Kidney epithelial cell (primary cell): ENCODE data around the gene AKR1A1. TPM values are rescaled to one million over a fixed set of nuclear protein-coding genes. Genes with fewer than 3 reads are reported as not detected.

ENCODE experiments used
- DNase-seq: peaks from one replicate; pipeline ENCODE4 v3.0.0-alpha.2; 2010; ENCODE audit warnings: low read depth
- H3K27me3 ChIP-seq: 2 replicates; pipeline ENCODE4 v1.6.0; 2011; ENCODE audit warnings: low read length; ENCODE audit not compliant: control insufficient read depth, insufficient read depth
- H3K36me3 ChIP-seq: 2 replicates; pipeline ENCODE4 v1.5.1; 2011; ENCODE audit warnings: low read length; ENCODE audit not compliant: control insufficient read depth, insufficient read depth
- H3K4me3 ChIP-seq: 2 replicates; pipeline ENCODE4 v1.5.1; 2011; ENCODE audit warnings: low read depth, mild to moderate bottlenecking, control low read depth, low read length
- total RNA-seq: library from RNA; depleted of rRNA; stranded (reverse); fragments of >200 nt; gene quantifications from 2 replicates; pipeline ENCODE4 v1.2.3, GENCODE V29; 2015
- TF ChIP-seq, protein P1 (sequence below): IDR thresholded peaks from 2 replicates; pipeline ENCODE4 v1.5.1; 2011; ENCODE audit warnings: mild to moderate bottlenecking, moderate library complexity, low read length, control low read depth, inconsistent platforms; ENCODE audit not compliant: insufficient read depth, poor library complexity, severe bottlenecking

The AKR1A1 gene
- total RNA-seq, 1 donor from 2014 or later, result 158 TPM

DNA sequence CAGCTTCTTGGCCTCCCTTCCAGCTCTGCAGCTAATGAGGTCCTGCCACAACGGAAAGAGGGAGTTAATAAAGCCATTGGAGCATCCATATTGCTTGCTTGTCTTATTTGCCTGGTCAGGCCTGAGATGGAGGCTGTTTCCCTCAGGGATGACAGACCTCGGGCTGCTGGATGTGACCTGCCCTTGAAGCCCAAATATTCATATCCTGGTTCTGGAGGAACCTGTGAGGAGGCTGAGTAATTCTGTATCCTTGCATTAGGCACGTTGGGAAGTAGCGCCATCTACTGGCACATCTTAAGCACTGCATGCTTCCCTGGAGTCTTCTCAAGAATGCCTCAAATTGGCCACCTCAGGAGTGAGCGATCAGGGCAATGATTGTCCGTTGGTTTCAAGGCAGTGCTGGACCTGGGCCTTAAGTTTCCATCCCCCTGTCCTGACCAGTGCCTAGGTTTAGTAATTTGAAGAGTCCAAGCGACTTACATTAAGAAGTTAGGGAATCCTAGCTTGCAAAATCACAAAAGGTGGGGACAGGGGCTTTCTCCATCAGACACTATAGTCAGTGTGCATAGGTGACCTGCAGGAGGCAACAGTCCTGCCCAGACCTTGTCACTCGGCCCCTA is 19.4 kb downstream of the AKR1A1 start:
- TF ChIP-seq, protein P1, sequence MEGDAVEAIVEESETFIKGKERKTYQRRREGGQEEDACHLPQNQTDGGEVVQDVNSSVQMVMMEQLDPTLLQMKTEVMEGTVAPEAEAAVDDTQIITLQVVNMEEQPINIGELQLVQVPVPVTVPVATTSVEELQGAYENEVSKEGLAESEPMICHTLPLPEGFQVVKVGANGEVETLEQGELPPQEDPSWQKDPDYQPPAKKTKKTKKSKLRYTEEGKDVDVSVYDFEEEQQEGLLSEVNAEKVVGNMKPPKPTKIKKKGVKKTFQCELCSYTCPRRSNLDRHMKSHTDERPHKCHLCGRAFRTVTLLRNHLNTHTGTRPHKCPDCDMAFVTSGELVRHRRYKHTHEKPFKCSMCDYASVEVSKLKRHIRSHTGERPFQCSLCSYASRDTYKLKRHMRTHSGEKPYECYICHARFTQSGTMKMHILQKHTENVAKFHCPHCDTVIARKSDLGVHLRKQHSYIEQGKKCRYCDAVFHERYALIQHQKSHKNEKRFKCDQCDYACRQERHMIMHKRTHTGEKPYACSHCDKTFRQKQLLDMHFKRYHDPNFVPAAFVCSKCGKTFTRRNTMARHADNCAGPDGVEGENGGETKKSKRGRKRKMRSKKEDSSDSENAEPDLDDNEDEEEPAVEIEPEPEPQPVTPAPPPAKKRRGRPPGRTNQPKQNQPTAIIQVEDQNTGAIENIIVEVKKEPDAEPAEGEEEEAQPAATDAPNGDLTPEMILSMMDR, result peak; percentile 94
- DNase-seq, result no peak
- Histone ChIP-seq H3K27me3 (no peaks in the 10 kb centered on the region), H3K4me3 (no peak overlapping the region), H3K36me3 (peaks cover 2% of the 10 kb centered on the region)

DNA sequence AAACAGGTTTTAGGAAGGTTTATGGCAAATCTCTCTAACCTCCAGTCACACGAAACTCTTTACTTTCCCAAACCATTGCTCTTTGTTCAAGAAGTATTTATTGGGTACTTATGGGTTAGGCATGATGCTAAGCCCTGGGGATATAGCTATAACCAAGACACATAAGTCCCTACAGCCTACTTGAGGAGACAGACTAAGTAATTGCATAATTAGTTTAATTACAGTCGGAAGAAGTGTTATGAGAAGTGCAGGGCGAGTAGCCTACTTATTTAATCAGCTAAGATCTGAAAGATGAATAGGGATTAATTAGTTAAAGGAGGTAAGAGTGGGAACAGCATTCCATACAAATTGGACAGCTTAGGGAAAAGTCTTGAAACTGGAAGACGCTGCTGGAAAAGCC is 20.0 kb downstream of the AKR1A1 start:
- H3K4me3 ChIP-seq, result no peak overlapping the region
- H3K36me3 ChIP-seq, result peaks cover 2% of the 10 kb centered on the region
- TF ChIP-seq, protein P1, result no peak
- no peak for DNase-seq
- H3K27me3 ChIP-seq, result no peaks in the 10 kb centered on the region

- no peak for DNase-seq
- H3K4me3 ChIP-seq, result no peak overlapping the region
- H3K27me3 ChIP-seq, result no peaks in the 10 kb centered on the region
- peaks cover 2% of the 10 kb centered on the region for H3K36me3 ChIP-seq
- TF ChIP-seq, protein P1, result no peak
Observed at GRCh38 chr1:45573231-45573804, 22.7 kb downstream of the AKR1A1 start.

DNA sequence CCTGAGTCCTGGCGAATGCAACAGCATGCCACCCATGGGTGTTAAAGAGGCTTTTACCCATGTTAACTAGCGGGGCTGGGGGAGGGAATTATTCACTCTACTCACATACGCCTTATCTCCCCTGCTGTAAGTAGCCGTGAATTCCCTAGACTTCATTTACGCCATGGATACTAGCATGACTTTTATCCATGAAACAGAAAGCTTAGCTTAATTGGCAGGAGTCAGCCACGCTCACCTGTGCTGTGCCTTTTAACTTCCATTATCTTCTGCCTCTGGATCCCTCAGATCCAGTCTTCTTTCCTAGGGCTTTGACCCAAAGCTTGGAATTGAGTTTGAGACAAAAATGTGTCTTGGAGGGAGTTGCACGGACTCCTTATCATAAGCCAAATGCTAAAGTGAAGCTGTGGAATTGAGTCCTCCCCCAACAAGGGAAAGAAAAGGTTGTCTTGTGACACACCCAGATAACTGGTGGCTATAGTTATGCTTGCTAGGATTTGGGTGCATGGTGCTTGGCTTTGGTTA is 23.5 kb downstream of the AKR1A1 start:
- peaks cover 2% of the 10 kb centered on the region for H3K36me3 ChIP-seq
- TF ChIP-seq, protein P1, result no peak
- no peaks in the 10 kb centered on the region for H3K27me3 ChIP-seq
- DNase-seq, result no peak
- no peak overlapping the region for H3K4me3 ChIP-seq

DNA sequence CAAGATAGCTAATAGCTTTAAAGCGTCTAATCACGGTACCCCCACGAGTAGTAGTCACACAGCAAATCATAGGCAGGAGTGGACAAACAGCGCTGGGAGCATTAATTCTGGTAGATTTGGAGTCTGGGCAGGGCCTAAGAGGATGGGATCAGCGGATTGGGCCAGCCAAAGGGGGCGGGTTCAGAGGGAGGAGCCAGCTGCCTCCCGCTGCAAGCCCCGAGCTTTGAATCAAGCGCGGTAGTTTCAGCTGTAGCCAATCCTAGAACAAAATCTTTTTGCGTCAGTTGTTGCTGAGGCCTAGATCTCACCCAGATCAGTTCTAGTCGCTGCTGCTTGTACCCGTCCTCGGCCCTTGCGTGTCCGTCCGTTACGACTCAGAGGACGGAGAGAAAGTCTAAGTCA is 32.6 kb downstream of the AKR1A1 start:
- Histone ChIP-seq H3K36me3 (no peaks in the 10 kb centered on the region), H3K4me3 (peak overlapping the region; percentile 78), H3K27me3 (no peaks in the 10 kb centered on the region)
- TF ChIP-seq, protein P1, result no peak
- peak; percentile 90 for DNase-seq
